ENCODE results near the gene BECN2. TPM values are rescaled to one million over a fixed set of nuclear protein-coding genes. Genes with fewer than 3 reads are reported as not detected.
A peak's percentile ranks its signal among the peaks of the same experiment; 100 is the strongest.

BECN2 gene
- total RNA-seq, 3 donors from 2014 or later: not detected

DNA sequence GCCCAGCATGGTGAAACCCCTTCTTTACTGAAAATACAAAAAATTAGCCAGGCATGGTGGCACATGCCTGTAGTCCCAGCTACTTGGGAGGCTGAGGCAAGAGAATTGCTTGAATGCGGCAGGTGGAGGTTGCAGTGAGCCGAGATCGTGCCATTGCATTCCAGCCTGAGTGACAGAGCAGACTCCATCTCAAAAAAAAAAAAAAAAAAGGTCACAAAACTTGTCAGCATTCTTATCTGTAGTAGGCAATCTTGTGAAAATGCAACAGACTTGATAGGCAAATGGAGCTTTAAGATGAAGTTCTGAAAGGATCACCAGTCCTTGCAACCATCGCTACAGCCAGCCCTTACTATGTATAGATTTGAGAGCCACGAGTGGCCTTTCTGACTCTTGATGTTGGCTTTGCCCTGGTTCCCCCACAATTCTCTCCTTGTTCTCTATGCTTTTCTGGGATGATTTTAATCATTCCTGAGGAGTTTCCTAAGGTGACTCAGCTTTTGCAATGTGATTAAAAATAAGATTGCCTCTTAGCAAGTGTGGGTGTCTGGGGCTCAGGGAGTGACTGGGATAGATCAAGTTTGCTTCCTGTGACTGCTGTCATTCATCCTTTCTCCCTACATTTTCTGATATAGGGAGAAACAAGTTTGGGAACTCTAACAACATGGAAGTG, 48.4 kb downstream of the BECN2 start:
- no peaks in the 10 kb centered on the region for H3K27me3 ChIP-seq
- intact Hi-C loops (cut with DNase I; ENCODE audit: low total_unique reads): no loop called here
- no peaks in the 10 kb centered on the region for H3K9me3 ChIP-seq
- TF ChIP-seq, protein P1, sequence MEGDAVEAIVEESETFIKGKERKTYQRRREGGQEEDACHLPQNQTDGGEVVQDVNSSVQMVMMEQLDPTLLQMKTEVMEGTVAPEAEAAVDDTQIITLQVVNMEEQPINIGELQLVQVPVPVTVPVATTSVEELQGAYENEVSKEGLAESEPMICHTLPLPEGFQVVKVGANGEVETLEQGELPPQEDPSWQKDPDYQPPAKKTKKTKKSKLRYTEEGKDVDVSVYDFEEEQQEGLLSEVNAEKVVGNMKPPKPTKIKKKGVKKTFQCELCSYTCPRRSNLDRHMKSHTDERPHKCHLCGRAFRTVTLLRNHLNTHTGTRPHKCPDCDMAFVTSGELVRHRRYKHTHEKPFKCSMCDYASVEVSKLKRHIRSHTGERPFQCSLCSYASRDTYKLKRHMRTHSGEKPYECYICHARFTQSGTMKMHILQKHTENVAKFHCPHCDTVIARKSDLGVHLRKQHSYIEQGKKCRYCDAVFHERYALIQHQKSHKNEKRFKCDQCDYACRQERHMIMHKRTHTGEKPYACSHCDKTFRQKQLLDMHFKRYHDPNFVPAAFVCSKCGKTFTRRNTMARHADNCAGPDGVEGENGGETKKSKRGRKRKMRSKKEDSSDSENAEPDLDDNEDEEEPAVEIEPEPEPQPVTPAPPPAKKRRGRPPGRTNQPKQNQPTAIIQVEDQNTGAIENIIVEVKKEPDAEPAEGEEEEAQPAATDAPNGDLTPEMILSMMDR (IDR thresholded peaks at IDR 0.05): no peak
- TF ChIP-seq POLR2A (IDR thresholded peaks at IDR 0.05): no peak
- no peak for TF ChIP-seq POLR2AphosphoS5 (IDR thresholded peaks at IDR 0.05)
- no peaks in the 10 kb centered on the region for H3K4me1 ChIP-seq
- H3K36me3 ChIP-seq: no peaks in the 10 kb centered on the region
- DNase-seq (ENCODE audit: low spot score in 2 of 2): no peak
- H3K4me3 ChIP-seq: no peak overlapping the region
- H3K27ac ChIP-seq: peak overlapping the region in 1 of 2 donors; percentile 32

DNA sequence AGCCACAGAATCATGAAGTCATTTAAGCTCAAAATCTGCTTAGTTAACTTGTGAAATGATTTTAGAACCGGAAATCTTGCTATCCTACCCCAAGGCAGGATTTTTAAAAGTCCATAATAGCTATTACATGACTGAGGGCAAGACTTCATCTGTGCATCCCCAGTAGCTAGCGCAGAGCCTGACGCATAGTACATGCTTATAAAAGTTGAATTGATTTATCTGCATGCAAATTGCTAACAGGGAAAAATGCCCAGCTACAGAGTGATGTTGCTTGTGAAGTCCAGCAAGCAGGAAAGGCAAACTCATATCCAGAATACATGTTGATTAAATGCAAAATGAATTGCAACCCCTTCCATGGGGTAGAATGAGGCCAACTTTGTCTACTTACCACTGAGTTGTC, 49.4 kb downstream of the BECN2 start:
- Histone ChIP-seq H3K4me3 (no peak overlapping the region), H3K27ac (no peak overlapping the region), H3K4me1 (no peaks in the 10 kb centered on the region), H3K9me3 (no peaks in the 10 kb centered on the region), H3K27me3 (no peaks in the 10 kb centered on the region), H3K36me3 (no peaks in the 10 kb centered on the region)
- DNase-seq (ENCODE audit: low spot score in 2 of 2): no peak
- TF ChIP-seq POLR2AphosphoS5 (IDR thresholded peaks at IDR 0.05) (no peak), POLR2A (IDR thresholded peaks at IDR 0.05) (no peak)
- TF ChIP-seq, protein P1 (IDR thresholded peaks at IDR 0.05): no peak
- intact Hi-C loops (cut with DNase I; ENCODE audit: low total_unique reads): no loop called here

Other genes starting within 250 kb of the BECN2 start
- under 1 TPM in 1 of 3 donors, not detected in 2; 0.16 TPM for gene EXO1, start 109.6 kb upstream of the BECN2 start, total RNA-seq
- 10 to 100 TPM in 1 of 3 donors, 1 to 10 TPM in 2; 7.2 to 10.8 (median 7.8) TPM for gene MAP1LC3C, start 41.3 kb downstream of the BECN2 start, total RNA-seq